SU-DHL-6 (cell line): Measurements from ENCODE around the gene CLSTN2.

Experiments
- H2AFZ ChIP-seq: fragments of 200-600 bp; sonication (generic); 2 replicates; pipeline ENCODE4 v1.6.1; 2014; ENCODE audit warnings: low read depth, mild to moderate bottlenecking, moderate library complexity, mixed read lengths, antibody characterized with exemption, low read length; ENCODE audit not compliant: severe bottlenecking
- H3F3A ChIP-seq: fragments of 200-600 bp; shearing (Covaris generic); 2 replicates; pipeline ENCODE4 v1.6.0; 2016; ENCODE audit warnings: antibody characterized with exemption, mild to moderate bottlenecking; ENCODE audit not compliant: insufficient read depth
- H3K27ac ChIP-seq: fragments of 200-600 bp; sonication (generic); 2 replicates; pipeline ENCODE4 v1.5.1; 2016; ENCODE audit warnings: low read depth, mild to moderate bottlenecking, low read length, moderate library complexity, mixed read lengths
- H3K27me3 ChIP-seq: fragments of 200-600 bp; sonication (generic), shearing (Covaris generic); 2 replicates; pipeline ENCODE4 v1.6.0; 2014; ENCODE audit warnings: mild to moderate bottlenecking, low read length
- H3K36me3 ChIP-seq: fragments of 200-600 bp; sonication (generic); 2 replicates; pipeline ENCODE4 v1.6.1; 2014; ENCODE audit warnings: mild to moderate bottlenecking, low read length, mixed read lengths
- H3K4me2 ChIP-seq: fragments of 300-600, 200-600 bp; shearing (Covaris generic), sonication (generic); 2 replicates; pipeline ENCODE4 v1.6.0; 2014; ENCODE audit warnings: low read length, low read depth, mild to moderate bottlenecking; ENCODE audit not compliant: poor library complexity, severe bottlenecking
- H3K4me3 ChIP-seq: fragments of 200-600 bp; sonication (generic); 2 replicates; pipeline ENCODE4 v1.5.1; 2014; ENCODE audit warnings: antibody characterized with exemption, low read length, mild to moderate bottlenecking, mixed read lengths; ENCODE audit not compliant: insufficient read depth, poor library complexity, severe bottlenecking
- H3K79me2 ChIP-seq: fragments of 200-600 bp; sonication (generic); 2 replicates; pipeline ENCODE4 v1.6.1; 2014; ENCODE audit warnings: mild to moderate bottlenecking, low read length, moderate library complexity; ENCODE audit not compliant: insufficient read depth
- H3K9ac ChIP-seq: fragments of 200-600 bp; sonication (generic); 2 replicates; pipeline ENCODE4 v1.7.0; 2014; ENCODE audit warnings: mild to moderate bottlenecking, low read length
- H3K9me2 ChIP-seq: fragments of 200-600 bp; sonication (generic); replicated peaks from 2 replicates; pipeline ENCODE4 v1.6.1; 2014; ENCODE audit warnings: low read length; ENCODE audit not compliant: insufficient read depth
- H3K9me3 ChIP-seq: fragments of 200-600 bp; sonication (generic); 2 replicates; pipeline ENCODE4 v1.6.1; 2014; ENCODE audit warnings: low read length, mixed read lengths; ENCODE audit not compliant: insufficient read depth
- H4K20me1 ChIP-seq: fragments of 200-600 bp; sonication (generic); 2 replicates; pipeline ENCODE4 v1.6.1; 2014; ENCODE audit warnings: low read depth, mild to moderate bottlenecking, antibody characterized with exemption, low read length, moderate library complexity, mixed read lengths
- CTCF ChIP-seq: fragments of 200-600 bp; sonication (generic); IDR thresholded peaks from one replicate; pipeline ENCODE4 v1.5.1; 2017; ENCODE audit warnings: antibody characterized with exemption, mild to moderate bottlenecking, low read length, moderate library complexity; ENCODE audit not compliant: insufficient read depth, poor library complexity, severe bottlenecking
- EZH2phosphoT487 ChIP-seq: fragments of 200-600 bp; sonication (generic), shearing (Covaris generic); conservative IDR thresholded peaks from 2 replicates; pipeline ENCODE4 v1.6.1; 2018; ENCODE audit warnings: mild to moderate bottlenecking, antibody characterized with exemption, low read length, moderate library complexity, mixed read lengths

Gene CLSTN2

GRCh38 chr3:140189976-140190375 is 255.0 kb downstream of the CLSTN2 start:
- H2AFZ ChIP-seq, result no peak overlapping the region
- no peaks in the 10 kb centered on the region for H3K9me2 ChIP-seq
- no peak overlapping the region for H3K9ac ChIP-seq
- no peak overlapping the region for H3K4me2 ChIP-seq
- no peaks in the 10 kb centered on the region for H3K79me2 ChIP-seq
- no peaks in the 10 kb centered on the region for H3F3A ChIP-seq
- H3K27ac ChIP-seq, result no peak overlapping the region
- no peaks in the 10 kb centered on the region for H4K20me1 ChIP-seq
- no peak overlapping the region for H3K4me3 ChIP-seq
- no peaks in the 10 kb centered on the region for H3K9me3 ChIP-seq
- H3K36me3 ChIP-seq, result no peaks in the 10 kb centered on the region
- H3K27me3 ChIP-seq, result no peaks in the 10 kb centered on the region
- no peak for TF ChIP-seq CTCF
- TF ChIP-seq EZH2phosphoT487, result no peak

DNA sequence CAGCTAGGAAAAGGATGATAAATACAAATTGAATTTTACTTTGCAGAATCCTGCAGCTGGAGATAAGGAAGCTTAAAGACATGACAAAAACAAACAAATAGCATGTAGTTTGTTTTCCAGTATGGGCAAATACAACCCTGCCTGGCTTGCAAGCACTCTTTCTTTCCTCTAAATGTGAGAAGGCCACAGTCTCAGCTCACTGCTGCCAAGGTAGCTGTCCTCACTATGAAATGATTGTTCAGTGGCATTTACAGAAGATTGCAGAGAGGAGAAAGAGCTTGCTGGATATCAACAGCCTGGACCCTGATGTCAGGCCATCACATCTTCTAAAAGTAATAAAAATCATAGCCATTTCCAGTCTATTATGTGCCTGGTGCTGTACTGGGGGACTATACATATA is 262.0 kb downstream of the CLSTN2 start:
- Histone ChIP-seq H3K4me3 (no peak overlapping the region), H3K27me3 (no peaks in the 10 kb centered on the region), H2AFZ (no peak overlapping the region), H4K20me1 (no peaks in the 10 kb centered on the region), H3K9me3 (no peaks in the 10 kb centered on the region), H3K27ac (no peak overlapping the region), H3K9me2 (no peaks in the 10 kb centered on the region), H3K4me2 (no peak overlapping the region), H3K36me3 (no peaks in the 10 kb centered on the region), H3F3A (no peaks in the 10 kb centered on the region), H3K9ac (no peak overlapping the region), H3K79me2 (no peaks in the 10 kb centered on the region)
- TF ChIP-seq EZH2phosphoT487, result no peak
- TF ChIP-seq CTCF, result no peak

DNA sequence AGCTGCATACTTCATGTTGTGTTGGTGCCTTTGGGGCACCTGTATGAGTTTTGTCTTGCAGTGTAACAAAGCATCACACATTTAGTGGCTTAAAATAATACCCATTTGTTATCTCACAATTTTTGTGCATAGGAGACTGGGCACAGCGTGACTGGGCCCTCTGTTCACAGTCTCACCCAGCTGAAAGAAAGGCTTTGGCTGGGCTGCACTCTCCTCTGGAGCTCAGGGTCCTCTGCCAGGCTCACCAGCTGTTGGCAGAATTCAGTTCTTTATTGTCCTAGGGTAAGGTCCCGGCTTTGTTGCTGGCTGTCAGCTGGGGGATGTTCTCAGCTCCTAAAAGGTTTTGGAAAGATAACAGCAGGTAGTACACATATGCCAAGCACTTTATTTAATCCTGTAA is 263.3 kb downstream of the CLSTN2 start:
- no peaks in the 10 kb centered on the region for H3F3A ChIP-seq
- no peak overlapping the region for H2AFZ ChIP-seq
- H3K27me3 ChIP-seq, result no peaks in the 10 kb centered on the region
- no peak overlapping the region for H3K4me3 ChIP-seq
- no peak overlapping the region for H3K4me2 ChIP-seq
- no peaks in the 10 kb centered on the region for H3K9me2 ChIP-seq
- H3K36me3 ChIP-seq, result no peaks in the 10 kb centered on the region
- no peak overlapping the region for H3K9ac ChIP-seq
- H3K9me3 ChIP-seq, result no peaks in the 10 kb centered on the region
- TF ChIP-seq CTCF (no peak), EZH2phosphoT487 (no peak)
- H4K20me1 ChIP-seq, result no peaks in the 10 kb centered on the region
- no peaks in the 10 kb centered on the region for H3K79me2 ChIP-seq
- H3K27ac ChIP-seq, result no peak overlapping the region

- Histone ChIP-seq H3K9me2 (no peaks in the 10 kb centered on the region), H3K79me2 (no peaks in the 10 kb centered on the region), H2AFZ (no peak overlapping the region), H3K27me3 (no peaks in the 10 kb centered on the region), H3K36me3 (no peaks in the 10 kb centered on the region), H3F3A (no peaks in the 10 kb centered on the region), H3K9me3 (no peaks in the 10 kb centered on the region), H4K20me1 (no peaks in the 10 kb centered on the region), H3K9ac (no peak overlapping the region), H3K4me3 (no peak overlapping the region), H3K27ac (no peak overlapping the region), H3K4me2 (no peak overlapping the region)
- no peak for TF ChIP-seq CTCF
- TF ChIP-seq EZH2phosphoT487, result no peak
Observed at GRCh38 chr3:140199008-140199407, 264.0 kb downstream of the CLSTN2 start.
